ENCODE data around the gene AJUBA. TPM values are rescaled to one million over a fixed set of nuclear protein-coding genes. Genes with fewer than 3 reads are reported as not detected.

Gene AJUBA
- total and polyA plus RNA-seq, 9 donors = 30.5 to 48.6 (median 40.7) TPM

GRCh38 chr14:22995889-22996625 lies 13.7 kb upstream of the AJUBA start:
- Histone ChIP-seq H3K27me3 (ENCODE audit: control insufficient read depth, insufficient read depth, low read length) (no peaks in the 10 kb centered on the region), H3K36me3 (ENCODE audit: control insufficient read depth, insufficient read depth, low read length) (peaks cover 10% of the 10 kb centered on the region), H3K4me3 (ENCODE audit: low read length) (no peak overlapping the region), H3K27ac (ENCODE audit: low read length) (no peak overlapping the region), H3K9me3 (replicated peaks; ENCODE audit: control insufficient read depth, low read depth, low read length) (no peaks in the 10 kb centered on the region), H3K4me1 (ENCODE audit: control insufficient read depth, insufficient read depth, low read length) (peaks cover 24% of the 10 kb centered on the region)
- no peak for DNase-seq
- 79% methylated on average over 4 of the region's 9 CpGs for WGBS (ENCODE audit: insufficient coverage)

GRCh38 chr14:22994762-22995275 lies 12.5 kb upstream of the AJUBA start:
- Histone ChIP-seq H3K4me1 (ENCODE audit: control insufficient read depth, insufficient read depth, low read length) (peaks cover 24% of the 10 kb centered on the region), H3K9me3 (replicated peaks; ENCODE audit: control insufficient read depth, low read depth, low read length) (no peaks in the 10 kb centered on the region)
- 0% methylated on average over 3 of the region's 4 CpGs for WGBS (ENCODE audit: insufficient coverage)

GRCh38 chr14:22993517-22993916 lies 11.2 kb upstream of the AJUBA start:
- no peaks in the 10 kb centered on the region for H3K27me3 ChIP-seq (ENCODE audit: control insufficient read depth, insufficient read depth, low read length)
- H3K4me3 ChIP-seq (ENCODE audit: low read length) = no peak overlapping the region
- peaks cover 17% of the 10 kb centered on the region for H3K4me1 ChIP-seq (ENCODE audit: control insufficient read depth, insufficient read depth, low read length)
- no peak for DNase-seq
- peaks cover 16% of the 10 kb centered on the region for H3K36me3 ChIP-seq (ENCODE audit: control insufficient read depth, insufficient read depth, low read length)
- H3K9me3 ChIP-seq (replicated peaks; ENCODE audit: control insufficient read depth, low read depth, low read length) = no peaks in the 10 kb centered on the region
- H3K27ac ChIP-seq (ENCODE audit: low read length) = no peak overlapping the region

More at GRCh38 chr14:22994762-22995275, 12.5 kb upstream of the AJUBA start:
- Histone ChIP-seq H3K27me3 (ENCODE audit: control insufficient read depth, insufficient read depth, low read length) (no peaks in the 10 kb centered on the region), H3K4me3 (ENCODE audit: low read length) (no peak overlapping the region), H3K36me3 (ENCODE audit: control insufficient read depth, insufficient read depth, low read length) (peaks cover 13% of the 10 kb centered on the region), H3K27ac (ENCODE audit: low read length) (no peak overlapping the region)
- peak; percentile 72 for DNase-seq

- no peak overlapping the region for H3K4me3 ChIP-seq (ENCODE audit: low read length)
- peaks cover 7% of the 10 kb centered on the region for H3K4me1 ChIP-seq (ENCODE audit: control insufficient read depth, insufficient read depth, low read length)
- WGBS (ENCODE audit: insufficient coverage) = 92% methylated on average over 2 of the region's 8 CpGs
- H3K27ac ChIP-seq (ENCODE audit: low read length) = no peak overlapping the region
- H3K36me3 ChIP-seq (ENCODE audit: control insufficient read depth, insufficient read depth, low read length) = peaks cover 27% of the 10 kb centered on the region
- no peak for DNase-seq
- no peaks in the 10 kb centered on the region for H3K27me3 ChIP-seq (ENCODE audit: control insufficient read depth, insufficient read depth, low read length)
- H3K9me3 ChIP-seq (replicated peaks; ENCODE audit: control insufficient read depth, low read depth, low read length) = no peaks in the 10 kb centered on the region
Measured at GRCh38 chr14:22991852-22992251, 9.5 kb upstream of the AJUBA start.

GRCh38 chr14:22987291-22987690 lies 4.9 kb upstream of the AJUBA start:
- no peaks in the 10 kb centered on the region for H3K9me3 ChIP-seq (replicated peaks; ENCODE audit: control insufficient read depth, low read depth, low read length)
- H3K27ac ChIP-seq (ENCODE audit: low read length) = no peak overlapping the region
- peaks cover 22% of the 10 kb centered on the region for H3K36me3 ChIP-seq (ENCODE audit: control insufficient read depth, insufficient read depth, low read length)
- peaks cover 7% of the 10 kb centered on the region for H3K4me1 ChIP-seq (ENCODE audit: control insufficient read depth, insufficient read depth, low read length)
- no peak for DNase-seq
- H3K27me3 ChIP-seq (ENCODE audit: control insufficient read depth, insufficient read depth, low read length) = no peaks in the 10 kb centered on the region
- no peak overlapping the region for H3K4me3 ChIP-seq (ENCODE audit: low read length)
- 95% methylated on average over 4 of the region's 8 CpGs for WGBS (ENCODE audit: insufficient coverage)

GRCh38 chr14:22986508-22987054 lies 4.2 kb upstream of the AJUBA start:
- DNase-seq = peak; percentile 92

GRCh38 chr14:22985894-22986507 lies 3.6 kb upstream of the AJUBA start:
- no CpG with 5 or more reads among the region's 2 CpGs for WGBS (ENCODE audit: insufficient coverage)

More at GRCh38 chr14:22986508-22987054, 4.2 kb upstream of the AJUBA start:
- Histone ChIP-seq H3K27me3 (ENCODE audit: control insufficient read depth, insufficient read depth, low read length) (peaks cover 5% of the 10 kb centered on the region), H3K4me3 (ENCODE audit: low read length) (no peak overlapping the region), H3K27ac (ENCODE audit: low read length) (no peak overlapping the region), H3K4me1 (ENCODE audit: control insufficient read depth, insufficient read depth, low read length) (peaks cover 11% of the 10 kb centered on the region), H3K36me3 (ENCODE audit: control insufficient read depth, insufficient read depth, low read length) (peaks cover 22% of the 10 kb centered on the region), H3K9me3 (replicated peaks; ENCODE audit: control insufficient read depth, low read depth, low read length) (no peaks in the 10 kb centered on the region)
- WGBS (ENCODE audit: insufficient coverage) = 0% methylated on average over 2 of the region's 5 CpGs

GRCh38 chr14:22984959-22985658 lies 2.8 kb upstream of the AJUBA start:
- Histone ChIP-seq H3K27me3 (ENCODE audit: control insufficient read depth, insufficient read depth, low read length) (peaks cover 13% of the 10 kb centered on the region), H3K4me1 (ENCODE audit: control insufficient read depth, insufficient read depth, low read length) (peaks cover 14% of the 10 kb centered on the region), H3K36me3 (ENCODE audit: control insufficient read depth, insufficient read depth, low read length) (peaks cover 21% of the 10 kb centered on the region), H3K4me3 (ENCODE audit: low read length) (no peak overlapping the region), H3K9me3 (replicated peaks; ENCODE audit: control insufficient read depth, low read depth, low read length) (no peaks in the 10 kb centered on the region), H3K27ac (ENCODE audit: low read length) (no peak overlapping the region)
- WGBS (ENCODE audit: insufficient coverage) = 97% methylated on average over 2 of the region's 6 CpGs
- no peak for DNase-seq

More at GRCh38 chr14:22985894-22986507, 3.6 kb upstream of the AJUBA start:
- no peak overlapping the region for H3K4me3 ChIP-seq (ENCODE audit: low read length)
- DNase-seq = no peak
- no peak overlapping the region for H3K27ac ChIP-seq (ENCODE audit: low read length)
- no peaks in the 10 kb centered on the region for H3K9me3 ChIP-seq (replicated peaks; ENCODE audit: control insufficient read depth, low read depth, low read length)
- H3K27me3 ChIP-seq (ENCODE audit: control insufficient read depth, insufficient read depth, low read length) = peaks cover 10% of the 10 kb centered on the region
- peaks cover 11% of the 10 kb centered on the region for H3K4me1 ChIP-seq (ENCODE audit: control insufficient read depth, insufficient read depth, low read length)
- H3K36me3 ChIP-seq (ENCODE audit: control insufficient read depth, insufficient read depth, low read length) = peaks cover 22% of the 10 kb centered on the region

- peak overlapping the region; percentile 95 for H3K4me3 ChIP-seq (ENCODE audit: low read length)
- WGBS (ENCODE audit: insufficient coverage) = under 1% methylated on average over 43 of the region's 51 CpGs
- peaks cover 12% of the 10 kb centered on the region for H3K36me3 ChIP-seq (ENCODE audit: control insufficient read depth, insufficient read depth, low read length)
- peak overlapping the region; percentile 87 for H3K27ac ChIP-seq (ENCODE audit: low read length)
- H3K9me3 ChIP-seq (replicated peaks; ENCODE audit: control insufficient read depth, low read depth, low read length) = no peaks in the 10 kb centered on the region
- peaks cover 13% of the 10 kb centered on the region for H3K27me3 ChIP-seq (ENCODE audit: control insufficient read depth, insufficient read depth, low read length)
- H3K4me1 ChIP-seq (ENCODE audit: control insufficient read depth, insufficient read depth, low read length) = peaks cover 45% of the 10 kb centered on the region
- DNase-seq = peak; percentile 42
Measured at GRCh38 chr14:22981876-22982476, 375 bp downstream of the AJUBA start.
